Measurements from ENCODE around the gene RRBP1.

DNA sequence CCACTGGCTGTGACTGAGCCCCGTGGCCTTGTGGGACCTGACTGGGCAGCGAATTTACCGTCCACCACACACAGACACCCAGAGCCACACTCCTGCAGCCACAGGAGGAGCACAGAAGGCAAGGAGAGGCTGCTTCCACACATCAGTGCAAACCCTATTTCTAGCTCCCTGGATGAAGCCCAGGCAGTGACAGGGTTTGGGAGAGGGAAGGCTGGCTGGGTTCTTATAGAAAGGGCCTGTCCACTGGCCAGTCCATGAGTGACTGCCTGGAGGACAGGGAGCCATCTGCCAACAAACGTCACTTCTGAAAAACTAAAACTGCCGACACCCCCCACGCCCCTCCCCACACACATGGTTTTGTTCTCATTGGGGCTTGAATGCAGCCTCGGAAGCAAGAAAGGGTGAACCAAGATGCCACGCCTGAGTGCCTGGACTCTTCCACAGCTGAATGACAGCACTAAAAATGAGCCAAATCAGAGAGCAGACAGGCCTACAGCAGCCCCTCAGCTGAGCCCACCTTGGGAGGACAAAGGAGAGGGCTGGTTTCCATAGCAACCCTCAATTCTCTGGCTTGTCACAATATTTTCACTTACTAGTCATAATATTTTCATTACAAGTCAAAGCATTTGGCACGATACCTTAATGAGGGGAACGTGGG is 38.4 kb downstream of the RRBP1 start:
- TF ChIP-seq CTCF (IDR thresholded peaks at IDR 0.05): no peak
- TF ChIP-seq ZFX (IDR thresholded peaks at IDR 0.05; ENCODE audit: borderline replicate concordance): no peak
